HG03442 (cell line): ENCODE results near the gene SSR1.

Experiments
- ATAC-seq: cut with Tn5 transposase; IDR thresholded peaks from one replicate; pipeline ENCODE4 v1.9.1; 2021; ENCODE audit warnings: mild to moderate bottlenecking, moderate library complexity; ENCODE audit not compliant: unreplicated experiment

Gene SSR1

GRCh38 chr6:7241709-7242645 is 71.0 kb downstream of the SSR1 start:
- ATAC-seq, result no peak

GRCh38 chr6:7241160-7241559 is 71.8 kb downstream of the SSR1 start:
- ATAC-seq, result no peak

GRCh38 chr6:7240351-7240750 is 72.6 kb downstream of the SSR1 start:
- ATAC-seq, result no peak

- no peak for ATAC-seq
Observed at GRCh38 chr6:7239590-7239948, 73.4 kb downstream of the SSR1 start.

GRCh38 chr6:7238900-7239589 is 74.0 kb downstream of the SSR1 start:
- peak; percentile 45 for ATAC-seq

- no peak for ATAC-seq
Observed at GRCh38 chr6:7238526-7238899, 74.5 kb downstream of the SSR1 start.

GRCh38 chr6:7237653-7238188 is 75.3 kb downstream of the SSR1 start:
- ATAC-seq, result no peak

GRCh38 chr6:7236306-7237209 is 76.4 kb downstream of the SSR1 start:
- peak; percentile 61 for ATAC-seq

- ATAC-seq, result no peak
Observed at GRCh38 chr6:7235712-7236305, 77.2 kb downstream of the SSR1 start.

GRCh38 chr6:7234547-7234946 is 78.5 kb downstream of the SSR1 start:
- ATAC-seq, result no peak

- ATAC-seq, result no peak
Observed at GRCh38 chr6:7232351-7232750, 80.6 kb downstream of the SSR1 start.

- ATAC-seq, result no peak
Observed at GRCh38 chr6:7230956-7231713, 81.9 kb downstream of the SSR1 start.

GRCh38 chr6:7230327-7230691 is 82.7 kb downstream of the SSR1 start:
- no peak for ATAC-seq

GRCh38 chr6:7229376-7230326 is 83.3 kb downstream of the SSR1 start:
- no peak for ATAC-seq

- ATAC-seq, result no peak
Observed at GRCh38 chr6:7228662-7229375, 84.2 kb downstream of the SSR1 start.

GRCh38 chr6:7224731-7225130 is 88.3 kb downstream of the SSR1 start:
- ATAC-seq, result no peak

GRCh38 chr6:7222197-7222596 is 90.8 kb downstream of the SSR1 start:
- ATAC-seq, result no peak

- no peak for ATAC-seq
Observed at GRCh38 chr6:7219310-7219709, 93.7 kb downstream of the SSR1 start.
